HepG2 (cell line): Measurements from ENCODE around the gene FGD4. TPM values are rescaled to one million over a fixed set of nuclear protein-coding genes. Genes with fewer than 3 reads are reported as not detected.
A peak's percentile ranks its signal among the peaks of the same experiment; 100 is the strongest.

Source experiments
- ATAC-seq: fragments of 200-7000 bp; cut with Tn5 transposase; 3 replicates; pipeline ENCODE4 v1.9.1; 2020; ENCODE audit warnings: mild to moderate bottlenecking, moderate library complexity
- BruUV-seq: library from RNA; stranded (reverse); fragments of 400-500 nt; replicated peaks from 2 replicates; lab custom pipeline; 2021; lab: Mats Ljungman, UMichigan
- CTCF ChIA-PET: fragments of 300-600 bp; formaldehyde crosslinking; extraction: SDS; loops from one replicate; lab custom pipeline; 2021; ENCODE audit warnings: low total read pairs, inconsistent platforms, low intra/inter-chr PET ratio; lab: Yijun Ruan, JAX
- POLR2A ChIA-PET: fragments of 350-600 bp; sonication (Branson Sonifier 250); formaldehyde crosslinking; loops from one replicate; lab custom pipeline; 2020; ENCODE audit warnings: antibody characterized with exemption, inconsistent platforms; lab: Yijun Ruan, JAX
- DNase-seq: peaks from one replicate; pipeline ENCODE4 v3.0.0-alpha.2; 2015; ENCODE audit warnings: low spot score
- FAIRE-seq: peaks from 3 replicates; lab custom pipeline; 2011; peaks lifted over from hg19 to GRCh38; lab: Jason Lieb, UNC
- H2AFZ ChIP-seq: one replicate; pipeline ENCODE4 v1.6.1; 2011; ENCODE audit warnings: low read length, inconsistent platforms
- H3K27ac ChIP-seq: fragments of 300-600 bp; 3 replicates; pipeline ENCODE4 v1.8.0; 2011; ENCODE audit warnings: mixed run types, mild to moderate bottlenecking, mixed read lengths, low read length, inconsistent platforms; ENCODE audit not compliant: insufficient read depth; ENCODE audit errors: extremely low read length
- H3K27me3 ChIP-seq, 2 experiments: fragments of 200-600 bp in 1 of 2; 2 replicates in 1 of 2; 3 replicates in 1 of 2; pipeline versions ENCODE4 v1.6.0 to v1.8.0; 2011; ENCODE audit warnings: low read length in 2 of 2, mild to moderate bottlenecking in 2 of 2, moderate library complexity in 2 of 2, inconsistent platforms in 1 of 2; ENCODE audit not compliant: insufficient read depth in 2 of 2, control insufficient read depth in 1 of 2
- H3K36me3 ChIP-seq, 2 experiments: fragments of 200-600 bp in 1 of 2; replicated peaks in 1 of 2; 2 replicates in 1 of 2; 3 replicates in 1 of 2; pipeline versions ENCODE4 v1.5.1 to v1.8.0; 2011; ENCODE audit warnings: low read length in 2 of 2, inconsistent platforms in 1 of 2; ENCODE audit not compliant: insufficient read depth in 2 of 2, control insufficient read depth in 1 of 2
- H3K4me1 ChIP-seq: 2 replicates; pipeline ENCODE4 v1.5.1; 2012; ENCODE audit warnings: low read length, inconsistent platforms; ENCODE audit not compliant: insufficient read depth
- H3K4me2 ChIP-seq: 2 replicates; pipeline ENCODE4 v1.6.0; 2011; ENCODE audit warnings: low read depth, low read length, inconsistent platforms
- H3K4me3 ChIP-seq, 3 experiments: fragments of 200-600 bp in 1 of 3; sonication (generic), shearing (Covaris generic) in 1 of 3; replicated peaks in 1 of 3; 2 replicates each; pipeline ENCODE4 v1.5.1; 2011 to 2016; ENCODE audit warnings: low read length in 3 of 3, inconsistent platforms in 2 of 3, low read depth in 2 of 3, mild to moderate bottlenecking in 2 of 3, control low read depth in 1 of 3, mixed read lengths in 1 of 3; ENCODE audit not compliant: insufficient read depth in 1 of 3
- H3K79me2 ChIP-seq: one replicate; pipeline ENCODE4 v1.6.1; 2011; ENCODE audit warnings: low read length, inconsistent platforms; ENCODE audit not compliant: insufficient read depth
- H3K9ac ChIP-seq: 2 replicates; pipeline ENCODE4 v1.6.0; 2011; ENCODE audit warnings: mild to moderate bottlenecking, low read depth, low read length, inconsistent platforms; ENCODE audit not compliant: insufficient read depth
- H3K9me3 ChIP-seq: 2 replicates; pipeline ENCODE4 v1.5.1; 2012; ENCODE audit warnings: mild to moderate bottlenecking, low read length
- H4K20me1 ChIP-seq: 2 replicates; pipeline ENCODE4 v1.6.0; 2011; ENCODE audit warnings: inconsistent platforms, mild to moderate bottlenecking, low read length, moderate library complexity; ENCODE audit not compliant: insufficient read depth
- EP300 ChIP-seq, 3 experiments: sonication (generic) in 1 of 3; formaldehyde crosslinking in 1 of 3; IDR thresholded peaks; 2 replicates each; pipeline versions ENCODE4 v1.5.1 to v1.6.1; 2011 to 2020; ENCODE audit warnings: low read depth in 2 of 3, low read length in 2 of 3, borderline replicate concordance in 1 of 3, improper control_type of control experiment in 1 of 3, mild to moderate bottlenecking in 1 of 3, missing genetic modification reagents in 1 of 3, moderate library complexity in 1 of 3
- FOXK2 ChIP-seq: fragments of 450-650 bp; IDR thresholded peaks from 2 replicates; pipeline ENCODE4 v1.6.1; 2016
- FOXP1 ChIP-seq, 2 experiments: fragments of 450-650 bp in 1 of 2; IDR thresholded peaks; 2 replicates each; pipeline ENCODE4 v1.6.1; 2017 to 2018; ENCODE audit warnings: antibody characterized with exemption in 1 of 2
- HNF4A ChIP-seq: sonication (generic); formaldehyde crosslinking; IDR thresholded peaks from 2 replicates; pipeline ENCODE4 v1.4.0; 2020; ENCODE audit warnings: missing genetic modification reagents
- MLLT10 ChIP-seq: sonication (generic); formaldehyde crosslinking; IDR thresholded peaks from 2 replicates; pipeline ENCODE4 v1.4.0; 2020; ENCODE audit warnings: missing genetic modification reagents
- PBX3 ChIP-seq: sonication (generic); formaldehyde crosslinking; IDR thresholded peaks from 2 replicates; pipeline ENCODE4 v1.8.1; 2023; ENCODE audit warnings: missing genetic modification reagents, inconsistent platforms, borderline replicate concordance
- SMAD3 ChIP-seq: sonication (generic); formaldehyde crosslinking; IDR thresholded peaks from 2 replicates; pipeline ENCODE4 v1.4.0; 2020; ENCODE audit warnings: missing genetic modification reagents
- SOX13 ChIP-seq, 3 experiments: fragments of 450-650 bp in 1 of 3; sonication (generic) in 1 of 3; formaldehyde crosslinking in 1 of 3; IDR thresholded peaks in 2 of 3; conservative IDR thresholded peaks in 1 of 3; 2 replicates each; pipeline versions ENCODE4 v1.5.0 to v1.6.1; 2016 to 2020; ENCODE audit warnings: antibody characterized with exemption in 1 of 3, mild to moderate bottlenecking in 1 of 3, missing compliant biosample characterization in 1 of 3, missing genetic modification reagents in 1 of 3, moderate library complexity in 1 of 3
- THRA ChIP-seq: sonication (generic); formaldehyde crosslinking; IDR thresholded peaks from 2 replicates; pipeline ENCODE4 v1.4.0; 2020; ENCODE audit warnings: missing genetic modification reagents, borderline replicate concordance
- THYN1 ChIP-seq: sonication (generic); formaldehyde crosslinking; IDR thresholded peaks from 2 replicates; pipeline ENCODE4 v1.8.1; 2023; ENCODE audit warnings: low read depth, mild to moderate bottlenecking, moderate library complexity, missing genetic modification reagents, borderline replicate concordance
- XRCC5 ChIP-seq: fragments of 200-400 bp; formaldehyde crosslinking; optimal IDR thresholded peaks from 2 replicates; pipeline ENCODE3; 2017; ENCODE audit warnings: mild to moderate bottlenecking, low read length
- ZBTB43 ChIP-seq: sonication (generic); formaldehyde crosslinking; conservative IDR thresholded peaks from 2 replicates; pipeline ENCODE4 v1.4.0; 2020; ENCODE audit warnings: missing genetic modification reagents
- ZNF17 ChIP-seq: sonication (generic); formaldehyde crosslinking; IDR thresholded peaks from 2 replicates; pipeline ENCODE4 v1.5.0; 2020; ENCODE audit warnings: mild to moderate bottlenecking, missing genetic modification reagents
- ZNF274 ChIP-seq: sonication (generic); formaldehyde crosslinking; IDR thresholded peaks from 2 replicates; pipeline ENCODE4 v1.5.1; 2020; ENCODE audit warnings: mild to moderate bottlenecking, missing genetic modification reagents
- ZNF354B ChIP-seq: sonication (generic); formaldehyde crosslinking; IDR thresholded peaks from 2 replicates; pipeline ENCODE4 v1.8.0; 2022; ENCODE audit warnings: mild to moderate bottlenecking, missing genetic modification reagents
- ZNF362 ChIP-seq: sonication (generic); formaldehyde crosslinking; IDR thresholded peaks from 2 replicates; pipeline ENCODE4 v1.4.0; 2020; ENCODE audit warnings: missing genetic modification reagents, mild to moderate bottlenecking, borderline replicate concordance
- ZNF543 ChIP-seq: sonication (generic); formaldehyde crosslinking; IDR thresholded peaks from 2 replicates; pipeline ENCODE4 v1.4.0; 2020; ENCODE audit warnings: mild to moderate bottlenecking, missing genetic modification reagents
- WGBS: methylation state at CpG from one replicate; pipeline ENCODE4 v1.1.6; 2017; ENCODE audit warnings: low lambda C conversion rate; 5-methylcytosine and 5-hydroxymethylcytosine counted together
- in situ Hi-C: cut with HindIII; loops from 2 replicates; pipeline ENCODE4 v1.10.0; 2017; ENCODE audit warnings: low pct_unique_long_range_greater_than_20kb; ENCODE audit not compliant: extremely low pct_ligation_motif_present
- intact Hi-C: fragments of 100-400 bp; cut with micrococcal nuclease; formaldehyde crosslinking; loops from one replicate; pipeline ENCODE4 v1.10.0; 2022; ENCODE audit not compliant: unreplicated experiment
- polyA plus RNA-seq, 8 experiments: library from polyadenylated mRNA; depleted of rRNA in 3 of 8; stranded (reverse) in 7 of 8; unstranded in 1 of 8; fragments of >200 nt; fragmentation: Illumina TruSeq in 4 of 8; extraction: Trizol in 4 of 8; gene quantifications; 2 replicates each; pipeline versions ENCODE4 v1.2.1 to v1.2.3, GENCODE V29; 2011 to 2016; ENCODE audit warnings: low read depth in 4 of 8, missing spikeins in 1 of 8, mixed read lengths in 1 of 8; ENCODE audit not compliant: insufficient read depth in 1 of 8
- total RNA-seq, 5 experiments: library from RNA; depleted of rRNA; stranded (reverse); fragments of >200 nt; fragmentation: Illumina TruSeq; extraction: Trizol; gene quantifications; 2 replicates each; pipeline ENCODE4 v1.2.3, GENCODE V29; 2016; ENCODE audit warnings: low read depth in 1 of 5

FGD4 gene
- total and polyA plus RNA-seq, 2 of the 13 experiments (the other 11 are each of a cell fraction or from before 2014, with no cell fraction given), result 4.6 to 6.6 TPM

GRCh38 chr12:32651151-32651955 lies 252.0 kb downstream of the FGD4 start:
- Histone ChIP-seq H4K20me1 (no peaks in the 10 kb centered on the region), H3K27me3 (no peaks in the 10 kb centered on the region), H3K27ac (no peak overlapping the region), H3K36me3 (no peaks in the 10 kb centered on the region), H3K9me3 (no peaks in the 10 kb centered on the region), H3K4me2 (peak overlapping the region; percentile 54), H2AFZ (no peak overlapping the region), H3K79me2 (no peaks in the 10 kb centered on the region), H3K9ac (no peak overlapping the region), H3K4me1 (peaks cover 29% of the 10 kb centered on the region), H3K4me3 (peak overlapping the region in 1 of 3 experiments; percentile 26; a peak in 1 of 6 replicates)
- intact Hi-C loops, result no loop called here
- ATAC-seq, result peak; percentile 93
- peak; percentile 62 for DNase-seq
- ChIA-PET CTCF (no interaction called here), POLR2A (no interaction called here)
- 26% methylated on average over 5 of the region's 5 CpGs for WGBS
- no TSS peak for BruUV-seq
- in situ Hi-C loops, result loop anchor here (25.0 kb wide), 1 partner anchor 989 kb away; the partner anchor contains the start of gene ETFBKMT
- no peak for FAIRE-seq
- TF ChIP-seq SOX13 (IDR thresholded peaks at IDR 0.05) (no peak), SOX13 (CRISPR knock-in tag; conservative IDR thresholded peaks at IDR 0.05 in 1 of 2, IDR thresholded peaks at IDR 0.05 in 1 of 2) (no peak), MLLT10 (CRISPR knock-in tag) (no peak), HNF4A (CRISPR knock-in tag) (peak; percentile 24; the same call in 1 of the 2 replicates), THYN1 (CRISPR knock-in tag) (no peak), ZNF543 (CRISPR knock-in tag) (no peak), EP300 (IDR thresholded peaks at IDR 0.05; ENCODE audit: low read depth in 2 of 2, low read length in 2 of 2) (0 out of 4 replicates have a peak, but pooled peaks of 1 of the 2 experiments have one; percentile 5), EP300 (CRISPR knock-in tag; IDR thresholded peaks at IDR 0.05; ENCODE audit: borderline replicate concordance) (no peak), THRA (no peak), ZNF354B (CRISPR knock-in tag) (no peak), ZNF274 (CRISPR knock-in tag) (no peak), ZNF17 (no peak), PBX3 (CRISPR knock-in tag) (no peak), XRCC5 (no peak), ZBTB43 (CRISPR knock-in tag) (peak; percentile 62; the same call in 1 of the 2 replicates), FOXK2 (0 out of 2 replicates have a peak, but pooled peaks have one; percentile 34), ZNF362 (0 out of 2 replicates have a peak, but pooled peaks have one; percentile 27), SMAD3 (no peak), FOXP1 (IDR thresholded peaks at IDR 0.05) (peak; percentile 36; the same call in 1 of the 2 replicates), FOXP1 (CRISPR knock-in tag; IDR thresholded peaks at IDR 0.05) (0 out of 2 replicates have a peak, but pooled peaks have one; percentile 74)
